Stomach (tissue), 9 donors: ENCODE data around the gene RPE. TPM values are rescaled to one million over a fixed set of nuclear protein-coding genes. Genes with fewer than 3 reads are reported as not detected.

ENCODE experiments used
- DNase-seq, 2 donors: peaks; one replicate each; pipeline versions ENCODE4 v3.0.0 to v3.0.0-alpha.2; 2013 to 2019
- H3K27ac ChIP-seq, 5 donors: fragments of 200-600 bp in 4 of 5; sonication (generic) in 4 of 5; one replicate each; pipeline ENCODE4 v1.5.1; 2013 to 2019; ENCODE audit warnings: mild to moderate bottlenecking in 1 of 5, moderate library complexity in 1 of 5
- H3K27me3 ChIP-seq, 3 donors: fragments of 200-600 bp; sonication (generic); one replicate each; pipeline ENCODE4 v1.5.1; 2017 to 2019; ENCODE audit warnings: mixed run types in 1 of 3
- H3K36me3 ChIP-seq, 4 donors: fragments of 200-600 bp; sonication (generic); 1 replicate in 3 of 4; 2 replicates in 1 of 4; pipeline ENCODE4 v1.5.1; 2016 to 2019
- H3K4me1 ChIP-seq, 4 donors: fragments of 200-600 bp; sonication (generic); one replicate each; pipeline ENCODE4 v1.5.1; 2016 to 2019
- H3K4me3 ChIP-seq, 4 donors: fragments of 200-600 bp; sonication (generic) in 3 of 4; one replicate each; pipeline ENCODE4 v1.5.1; 2016 to 2019; ENCODE audit warnings: mild to moderate bottlenecking in 1 of 4
- H3K9me3 ChIP-seq, 4 donors: fragments of 200-600 bp; sonication (generic); one replicate each; pipeline ENCODE4 v1.5.1; 2016 to 2019
- CTCF ChIP-seq, 7 experiments: fragments of 450-650 bp in 4 of 7; fragments of 200-600 bp in 3 of 7; sonication (generic) in 3 of 7; IDR thresholded peaks; one replicate each; pipeline ENCODE4 v1.5.1; 2016 to 2019; ENCODE audit warnings: antibody characterized with exemption in 7 of 7, control low read depth in 2 of 7, mild to moderate bottlenecking in 1 of 7
- EP300 ChIP-seq: sonication (generic); formaldehyde crosslinking; IDR thresholded peaks from one replicate; pipeline ENCODE4 v1.6.1; 2017; ENCODE audit warnings: antibody characterized with exemption
- POLR2A ChIP-seq, 4 donors: fragments of 450-650 bp; IDR thresholded peaks; one replicate each; pipeline ENCODE4 v1.6.1; 2016; ENCODE audit warnings: antibody characterized with exemption in 4 of 4, control low read depth in 2 of 4, mild to moderate bottlenecking in 1 of 4, moderate library complexity in 1 of 4
- POLR2AphosphoS5 ChIP-seq, 3 donors: sonication (generic); formaldehyde crosslinking; IDR thresholded peaks; one replicate each; pipeline ENCODE4 v1.6.1; 2016; ENCODE audit warnings: antibody characterized with exemption in 3 of 3
- WGBS, 5 donors: extraction: QIAGEN DNeasy Blood & Tissue Kit in 3 of 5; methylation state at CpG; one replicate each; pipeline versions ENCODE4 v1.1.5 to v1.1.7; 2013 to 2018; 5-methylcytosine and 5-hydroxymethylcytosine counted together
- intact Hi-C: fragments of 100-400 bp; cut with DNase I; formaldehyde crosslinking; loops from one replicate; pipeline ENCODE4 v1.15.1; 2023; ENCODE audit warnings: low total_unique reads
- polyA plus RNA-seq, 3 donors: library from polyadenylated mRNA; stranded (reverse); fragments of 200-250 nt; gene quantifications; one replicate each; pipeline ENCODE4 v1.2.3, GENCODE V29; 2013
- total RNA-seq, 5 donors: library from RNA; depleted of rRNA; stranded (reverse); fragments of >200 nt; gene quantifications; one replicate each; pipeline versions ENCODE4 v1.1.0 to v1.2.3, GENCODE V29; 2014 to 2016
- donor health status: healthy with polysubstance abuse.
- donor health status: Bipolar disorder and iron deficiency.
- donor health status: healthy.

The RPE gene
- total and polyA plus RNA-seq, 8 donors = 1.2 to 91.2 (median 20.5) TPM

DNA sequence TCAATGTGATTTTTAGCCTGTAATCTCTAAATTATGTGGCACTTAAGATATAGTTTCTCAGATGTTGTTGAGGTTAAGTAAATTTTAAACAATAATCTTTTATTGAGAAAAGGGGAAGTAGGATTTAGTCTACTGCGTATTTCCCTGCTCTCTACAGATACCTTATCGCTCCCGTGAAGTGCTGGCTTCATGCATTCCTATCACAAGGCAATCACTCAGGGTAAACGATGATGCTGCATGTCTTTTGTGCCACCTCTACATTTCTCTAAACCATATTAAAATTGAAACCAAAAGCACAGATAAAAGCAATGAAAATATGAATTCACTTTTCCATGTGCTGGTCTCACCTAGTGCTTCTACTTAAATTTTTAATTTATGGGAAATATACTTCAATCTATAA is 14.4 kb upstream of the RPE start:
- Histone ChIP-seq H3K4me1 (no peaks in the 10 kb centered on the region), H3K27ac (no peak overlapping the region), H3K4me3 (no peak overlapping the region), H3K9me3 (no peaks in the 10 kb centered on the region), H3K27me3 (no peaks in the 10 kb centered on the region), H3K36me3 (no peaks in the 10 kb centered on the region)
- DNase-seq = no peak
- 18 to 51% (median 30%) methylated on average over 4 of the region's 4 CpGs for WGBS, 5 donors
- TF ChIP-seq EP300 (no peak), CTCF (IDR thresholded peaks at IDR 0.05) (no peak), POLR2A (IDR thresholded peaks at IDR 0.05) (no peak), POLR2AphosphoS5 (IDR thresholded peaks at IDR 0.05) (no peak)
- intact Hi-C loops = no loop called here

DNA sequence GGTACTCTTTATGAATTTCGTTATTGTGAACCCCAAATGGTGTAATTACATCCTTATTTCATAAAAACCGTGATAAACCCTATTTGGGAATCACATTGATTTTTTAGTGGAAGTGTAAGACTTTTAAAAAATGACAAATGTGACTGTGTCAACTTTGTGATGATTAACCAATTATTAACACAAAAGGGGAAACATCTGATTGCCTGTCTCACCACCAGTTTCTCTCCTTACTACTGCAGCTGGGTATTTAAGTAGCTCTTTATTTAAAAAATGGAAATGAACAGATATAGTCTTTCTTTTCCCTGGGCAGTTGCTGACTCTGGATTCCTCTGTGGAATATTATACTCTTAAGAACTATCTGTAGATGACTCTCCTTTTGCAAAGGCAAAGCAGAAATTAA is 11.6 kb upstream of the RPE start:
- 77 to 83% (median 79%) methylated on average over 2 of the region's 2 CpGs for WGBS, 5 donors
- H3K27ac ChIP-seq = no peak overlapping the region
- no peaks in the 10 kb centered on the region for H3K4me1 ChIP-seq
- H3K4me3 ChIP-seq = no peak overlapping the region
- no peaks in the 10 kb centered on the region for H3K27me3 ChIP-seq
- no peaks in the 10 kb centered on the region for H3K36me3 ChIP-seq
- no peaks in the 10 kb centered on the region for H3K9me3 ChIP-seq
- DNase-seq = no peak
- no peak for TF ChIP-seq CTCF (IDR thresholded peaks at IDR 0.05)
- no peak for TF ChIP-seq POLR2AphosphoS5 (IDR thresholded peaks at IDR 0.05)
- no peak for TF ChIP-seq POLR2A (IDR thresholded peaks at IDR 0.05)
- TF ChIP-seq EP300 = no peak
- intact Hi-C loops = no loop called here

DNA sequence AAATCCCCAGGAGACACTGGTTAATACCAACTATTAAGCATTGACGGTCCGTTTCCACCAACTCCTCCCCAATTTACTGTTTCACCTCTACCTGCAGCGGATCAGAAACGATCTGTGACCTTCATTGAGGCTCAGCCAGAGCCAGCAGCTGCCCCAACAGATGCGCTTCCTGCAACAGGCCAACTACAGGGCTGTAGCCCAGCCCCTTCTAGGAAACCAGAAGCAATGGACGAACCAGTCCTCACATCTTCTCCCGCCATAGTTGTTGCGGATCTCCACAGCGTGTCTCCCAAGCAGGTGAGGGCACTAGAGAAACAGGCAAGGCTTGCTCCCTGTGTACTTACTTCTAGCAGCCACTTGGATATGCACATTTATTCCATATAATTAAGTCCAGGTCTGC is 8.5 kb upstream of the RPE start:
- intact Hi-C loops = no loop called here
- no peaks in the 10 kb centered on the region for H3K4me1 ChIP-seq
- H3K27me3 ChIP-seq = no peaks in the 10 kb centered on the region
- H3K36me3 ChIP-seq = no peaks in the 10 kb centered on the region
- TF ChIP-seq CTCF (IDR thresholded peaks at IDR 0.05) = no peak
- TF ChIP-seq POLR2A (IDR thresholded peaks at IDR 0.05) = no peak
- no peak for TF ChIP-seq EP300
- no peak for TF ChIP-seq POLR2AphosphoS5 (IDR thresholded peaks at IDR 0.05)
- no peak for DNase-seq
- no peak overlapping the region for H3K4me3 ChIP-seq
- 90 to 96% (median 92%) methylated on average over 9 of the region's 9 CpGs for WGBS, 5 donors
- no peaks in the 10 kb centered on the region for H3K9me3 ChIP-seq
- H3K27ac ChIP-seq = no peak overlapping the region

DNA sequence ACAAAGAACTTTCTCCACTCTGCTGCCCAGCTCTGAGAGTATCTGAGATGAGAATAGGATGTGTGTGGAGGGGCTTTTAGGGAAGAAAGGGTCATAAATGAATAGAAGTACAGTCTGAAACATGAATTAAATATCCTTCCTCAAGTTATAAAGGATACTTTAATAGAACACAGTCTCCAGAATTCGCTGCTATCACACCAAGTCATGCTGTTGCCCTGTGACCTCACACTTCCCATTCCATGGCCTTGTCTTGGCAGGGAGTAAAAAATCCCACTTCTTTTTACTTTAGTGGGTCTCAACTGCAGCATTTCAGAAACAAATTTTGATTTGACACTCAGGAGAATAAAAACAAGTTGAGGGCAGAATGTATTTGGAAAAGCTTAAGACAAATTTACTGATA is 3.8 kb upstream of the RPE start:
- intact Hi-C loops = no loop called here
- H3K36me3 ChIP-seq = no peaks in the 10 kb centered on the region
- no peaks in the 10 kb centered on the region for H3K27me3 ChIP-seq
- DNase-seq = no peak
- WGBS, 5 donors = 49 to 79% (median 60%) methylated on average over 1 of the region's 1 CpG
- H3K4me1 ChIP-seq = peaks cover 11 to 14% (median 14%) of the 10 kb centered on the region in 4 donors
- no peak overlapping the region for H3K4me3 ChIP-seq
- H3K27ac ChIP-seq = no peak overlapping the region
- TF ChIP-seq POLR2A (IDR thresholded peaks at IDR 0.05) (no peak), POLR2AphosphoS5 (IDR thresholded peaks at IDR 0.05) (no peak)
- no peaks in the 10 kb centered on the region for H3K9me3 ChIP-seq

GRCh38 chr2:210000464-210001324 is 1.7 kb upstream of the RPE start:
- Histone ChIP-seq H3K27ac (no peak overlapping the region), H3K4me1 (peaks cover 29 to 35% (median 32%) of the 10 kb centered on the region in 4 donors), H3K4me3 (no peak overlapping the region), H3K27me3 (no peaks in the 10 kb centered on the region), H3K9me3 (no peaks in the 10 kb centered on the region), H3K36me3 (peaks cover 0 to 5% (median 0%) of the 10 kb centered on the region in 4 donors)
- intact Hi-C loops = no loop called here
- TF ChIP-seq POLR2A (IDR thresholded peaks at IDR 0.05) (no peak), CTCF (IDR thresholded peaks at IDR 0.05) (no peak), POLR2AphosphoS5 (IDR thresholded peaks at IDR 0.05) (no peak), EP300 (no peak)
- 92 to 99% (median 97%) methylated on average over 19 to 32 of the region's 32 CpGs for WGBS, 5 donors
- DNase-seq = no peak
